Mucosa of gallbladder (tissue), 1 donor: ENCODE measurements around the gene CYP4X1. TPM values are rescaled to one million over a fixed set of nuclear protein-coding genes. Genes with fewer than 3 reads are reported as not detected.
"Not testable (repeated sequence)": the region's sequence is repeated elsewhere in the genome, so short reads cannot be mapped to it uniquely, and the experiment has no call there.

Experiments
- DNase-seq: peaks from one replicate; pipeline ENCODE4 v3.0.0-alpha.2; 2020; ENCODE audit warnings: low spot score
- total RNA-seq: library from RNA; stranded (reverse); gene quantifications from one replicate; pipeline ENCODE4 v1.2.1, GENCODE V29; 2021
- donor health status: DM: no; HTN: no; CAD: no.

The CYP4X1 gene
- total RNA-seq, 1 donor from 2014 or later: 0.78 TPM

DNA sequence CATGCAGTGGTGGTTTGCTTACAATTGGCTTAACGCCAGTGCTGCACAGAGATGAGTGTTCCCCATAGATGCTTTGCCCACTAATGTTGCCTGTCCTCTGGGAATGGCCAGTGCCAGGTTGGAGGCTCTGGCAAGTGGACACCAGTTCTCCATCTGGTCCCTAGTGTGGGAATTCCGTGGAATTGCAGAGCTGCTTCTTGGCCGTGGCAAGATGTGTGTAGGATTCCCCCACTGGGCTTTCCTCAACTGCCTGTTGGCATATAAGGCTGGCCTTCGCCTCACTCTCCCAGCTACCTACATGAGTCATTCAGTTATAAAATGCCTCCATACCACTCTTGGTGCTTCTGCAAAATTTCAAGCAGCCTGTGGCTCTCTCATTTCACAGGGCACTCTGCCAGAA, 45.6 kb downstream of the CYP4X1 start:
- not testable (repeated sequence) for DNase-seq

DNA sequence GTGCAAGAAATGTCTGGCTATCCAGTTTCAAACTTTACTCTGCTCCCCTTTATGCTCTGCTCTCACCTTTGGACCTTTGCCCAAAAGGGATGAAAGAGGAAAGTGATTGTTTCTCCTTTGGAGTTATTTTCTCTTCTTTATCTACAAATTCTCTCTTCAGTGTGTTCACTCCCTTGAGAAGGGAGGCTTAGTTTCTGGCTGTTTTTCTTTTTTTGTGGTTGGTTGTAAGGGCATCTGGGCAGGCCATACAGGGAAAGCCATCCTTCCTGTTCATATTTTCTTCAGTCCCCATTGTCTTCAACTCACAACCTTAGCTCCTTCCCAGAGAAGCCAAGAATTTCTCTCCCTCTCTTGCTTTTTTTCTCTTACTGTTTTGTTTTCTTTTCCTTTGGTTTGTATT, 46.0 kb downstream of the CYP4X1 start:
- DNase-seq: not testable (repeated sequence)

DNA sequence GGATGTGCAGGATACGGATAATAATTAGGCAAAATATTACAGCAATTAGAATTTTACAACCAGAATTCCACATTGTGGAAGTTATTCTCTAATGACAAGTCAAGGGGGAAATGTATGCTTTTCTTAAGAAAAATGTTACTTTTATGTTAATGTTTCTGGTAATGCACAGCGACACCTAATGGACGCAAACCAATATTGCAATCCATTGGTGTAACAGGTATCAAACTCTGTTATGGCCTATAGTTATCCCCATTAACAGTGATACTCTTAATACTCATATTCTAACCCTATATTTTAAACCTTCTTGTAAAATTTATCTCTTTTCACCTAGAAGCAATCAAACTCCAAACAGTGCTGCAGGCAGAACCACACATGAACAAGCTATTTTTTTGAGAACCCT, 65.9 kb downstream of the CYP4X1 start:
- peak; percentile 30 for DNase-seq

DNA sequence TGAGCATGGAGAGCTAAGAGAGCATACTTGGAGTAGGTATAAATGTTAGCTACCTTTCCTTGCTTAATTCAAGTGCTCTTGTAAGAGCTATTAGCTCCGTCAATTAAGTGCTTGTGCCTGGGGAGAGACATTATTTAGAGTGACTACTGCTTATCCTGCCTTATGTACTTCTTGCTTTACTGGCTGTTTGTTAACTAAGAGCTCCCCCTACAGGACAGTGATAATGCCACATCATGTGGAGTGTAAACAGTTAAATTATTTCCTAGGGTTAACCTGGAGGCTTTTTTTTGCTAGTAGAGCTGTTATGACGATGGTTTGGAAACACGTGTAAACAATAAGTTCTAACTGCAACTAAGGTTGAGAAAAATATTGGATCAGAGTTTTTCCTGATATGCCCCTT, 68.0 kb downstream of the CYP4X1 start:
- not testable (repeated sequence) for DNase-seq

Other genes with a start within 250 kb of the CYP4X1 start
- 6.7 TPM for gene CYP4B1, start 224.6 kb upstream of the CYP4X1 start, total RNA-seq
- gene CYP4A11, start 82.2 kb upstream of the CYP4X1 start, total RNA-seq: 14.2 TPM
- not detected for gene CYP4Z1, start 43.6 kb downstream of the CYP4X1 start, total RNA-seq
- gene CYP4A22, start 113.8 kb downstream of the CYP4X1 start, total RNA-seq: 0.86 TPM
- 91.1 TPM for gene PDZK1IP1, start 166.4 kb downstream of the CYP4X1 start, total RNA-seq
- 6.0 TPM for gene TAL1, start 208.6 kb downstream of the CYP4X1 start, total RNA-seq